Type B pancreatic cell (in vitro differentiated cells): ENCODE measurements around the gene NDRG2. TPM values are rescaled to one million over a fixed set of nuclear protein-coding genes. Genes with fewer than 3 reads are reported as not detected.

Experiments
- DNase-seq: peaks from one replicate; pipeline ENCODE4 v3.0.0; 2021; ENCODE audit warnings: mixed read lengths; ENCODE audit not compliant: unreplicated experiment; ENCODE audit errors: extremely low spot score
- H3K27ac Mint-ChIP-seq: 2 replicates; pipeline ENCODE4 v1.8.0; 2021; ENCODE audit warnings: mild to moderate bottlenecking, mixed read lengths
- H3K27me3 Mint-ChIP-seq: 2 replicates; pipeline ENCODE4 v1.8.0; 2021; ENCODE audit warnings: mixed read lengths
- H3K36me3 Mint-ChIP-seq: 2 replicates; pipeline ENCODE4 v1.8.0; 2021; ENCODE audit warnings: mixed read lengths
- H3K4me1 Mint-ChIP-seq: one replicate; pipeline ENCODE4 v1.8.0; 2021; ENCODE audit warnings: mixed read lengths; ENCODE audit not compliant: unreplicated experiment
- H3K4me3 Mint-ChIP-seq: 2 replicates; pipeline ENCODE4 v1.8.0; 2021; ENCODE audit warnings: mild to moderate bottlenecking, mixed read lengths
- H3K9me3 Mint-ChIP-seq: 2 replicates; pipeline ENCODE4 v1.8.0; 2021; ENCODE audit warnings: mixed read lengths
- total RNA-seq: library from RNA; stranded (reverse); gene quantifications from 2 replicates; pipeline ENCODE4 v1.2.1, GENCODE V29; 2021; ENCODE audit warnings: low replicate concordance
- TF ChIP-seq, protein P1 (sequence below): fragments of 200-600 bp; sonication (generic); conservative IDR thresholded peaks from 2 replicates; pipeline ENCODE4 v1.5.0; 2021; ENCODE audit warnings: antibody characterized with exemption, mild to moderate bottlenecking

Gene NDRG2
- total RNA-seq, 1 donor from 2014 or later, result 150 TPM

GRCh38 chr14:21022686-21023085 is 2.2 kb downstream of the NDRG2 start:
- Mint-ChIP-seq H3K9me3 (no peaks in the 10 kb centered on the region), H3K36me3 (peaks cover 8% of the 10 kb centered on the region), H3K4me1 (peaks cover 26% of the 10 kb centered on the region), H3K27me3 (peaks cover 8% of the 10 kb centered on the region), H3K27ac (peak overlapping the region; percentile 79), H3K4me3 (peak overlapping the region; percentile 92)
- TF ChIP-seq, protein P1, sequence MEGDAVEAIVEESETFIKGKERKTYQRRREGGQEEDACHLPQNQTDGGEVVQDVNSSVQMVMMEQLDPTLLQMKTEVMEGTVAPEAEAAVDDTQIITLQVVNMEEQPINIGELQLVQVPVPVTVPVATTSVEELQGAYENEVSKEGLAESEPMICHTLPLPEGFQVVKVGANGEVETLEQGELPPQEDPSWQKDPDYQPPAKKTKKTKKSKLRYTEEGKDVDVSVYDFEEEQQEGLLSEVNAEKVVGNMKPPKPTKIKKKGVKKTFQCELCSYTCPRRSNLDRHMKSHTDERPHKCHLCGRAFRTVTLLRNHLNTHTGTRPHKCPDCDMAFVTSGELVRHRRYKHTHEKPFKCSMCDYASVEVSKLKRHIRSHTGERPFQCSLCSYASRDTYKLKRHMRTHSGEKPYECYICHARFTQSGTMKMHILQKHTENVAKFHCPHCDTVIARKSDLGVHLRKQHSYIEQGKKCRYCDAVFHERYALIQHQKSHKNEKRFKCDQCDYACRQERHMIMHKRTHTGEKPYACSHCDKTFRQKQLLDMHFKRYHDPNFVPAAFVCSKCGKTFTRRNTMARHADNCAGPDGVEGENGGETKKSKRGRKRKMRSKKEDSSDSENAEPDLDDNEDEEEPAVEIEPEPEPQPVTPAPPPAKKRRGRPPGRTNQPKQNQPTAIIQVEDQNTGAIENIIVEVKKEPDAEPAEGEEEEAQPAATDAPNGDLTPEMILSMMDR, result no peak
- no peak for DNase-seq

DNA sequence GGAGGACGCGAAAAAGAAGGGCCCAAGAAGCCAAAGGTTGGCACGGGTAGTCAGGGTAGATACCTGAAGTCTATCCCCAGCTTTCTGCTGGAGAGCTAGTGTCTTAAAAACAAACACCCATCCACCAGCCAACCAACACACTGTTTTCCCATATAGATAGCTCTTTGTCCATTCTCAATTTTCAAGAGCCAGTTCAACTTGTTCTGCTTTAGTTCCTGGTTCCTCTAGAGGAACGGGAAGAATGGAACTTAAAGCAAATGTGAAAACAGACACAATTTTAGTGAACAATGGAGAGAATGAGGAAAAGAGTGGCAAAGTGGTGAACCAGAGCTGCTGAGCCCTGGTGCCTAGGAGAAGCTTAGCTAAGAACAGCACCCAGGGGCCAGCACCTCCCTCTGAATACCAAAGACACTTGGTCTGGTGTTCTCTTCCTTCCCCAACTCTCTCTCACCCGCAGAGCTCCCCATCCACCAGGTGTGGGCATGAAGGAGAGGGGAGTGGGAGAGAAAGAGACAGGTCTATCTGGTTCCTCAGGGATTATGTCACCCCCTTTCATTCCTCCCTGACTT is 3.8 kb downstream of the NDRG2 start:
- DNase-seq, result no peak
- Mint-ChIP-seq H3K27me3 (peaks cover 8% of the 10 kb centered on the region), H3K27ac (peak overlapping the region; percentile 91), H3K4me1 (peaks cover 16% of the 10 kb centered on the region), H3K9me3 (no peaks in the 10 kb centered on the region), H3K4me3 (peak overlapping the region; percentile 67), H3K36me3 (peaks cover 8% of the 10 kb centered on the region)
- TF ChIP-seq, protein P1, result no peak

GRCh38 chr14:21019366-21019765 is 5.5 kb downstream of the NDRG2 start:
- H3K9me3 Mint-ChIP-seq, result no peaks in the 10 kb centered on the region
- no peak overlapping the region for H3K4me3 Mint-ChIP-seq
- H3K27me3 Mint-ChIP-seq, result peaks cover 10% of the 10 kb centered on the region
- peaks cover 27% of the 10 kb centered on the region for H3K4me1 Mint-ChIP-seq
- TF ChIP-seq, protein P1, result no peak
- peaks cover 8% of the 10 kb centered on the region for H3K36me3 Mint-ChIP-seq
- DNase-seq, result no peak
- H3K27ac Mint-ChIP-seq, result no peak overlapping the region

DNA sequence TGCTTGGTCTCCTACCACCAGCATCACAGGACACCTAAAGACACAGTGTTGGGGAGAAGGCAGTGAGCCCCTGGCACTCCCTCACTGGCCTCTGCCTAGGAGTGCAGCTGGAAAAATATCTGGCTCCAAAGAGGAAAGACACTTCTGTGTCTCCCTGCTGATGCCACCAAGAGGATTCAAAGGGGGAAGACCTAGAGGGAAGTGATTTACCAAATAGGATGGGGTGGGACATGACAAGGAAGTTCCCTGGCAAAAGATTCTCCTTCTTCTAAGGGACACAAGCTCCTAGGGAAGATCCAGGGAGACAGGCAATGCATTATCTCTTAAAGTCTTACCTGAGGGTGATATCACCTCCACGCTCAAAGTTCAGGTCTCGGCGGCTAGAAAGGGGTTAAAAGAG is 6.1 kb downstream of the NDRG2 start:
- peaks cover 21% of the 10 kb centered on the region for H3K4me1 Mint-ChIP-seq
- no peak overlapping the region for H3K27ac Mint-ChIP-seq
- TF ChIP-seq, protein P1, result no peak
- H3K36me3 Mint-ChIP-seq, result peaks cover 8% of the 10 kb centered on the region
- H3K9me3 Mint-ChIP-seq, result no peaks in the 10 kb centered on the region
- peaks cover 5% of the 10 kb centered on the region for H3K27me3 Mint-ChIP-seq
- H3K4me3 Mint-ChIP-seq, result no peak overlapping the region
- DNase-seq, result no peak

- Mint-ChIP-seq H3K4me3 (no peak overlapping the region), H3K27ac (no peak overlapping the region), H3K27me3 (peaks cover 5% of the 10 kb centered on the region), H3K9me3 (no peaks in the 10 kb centered on the region), H3K36me3 (peaks cover 8% of the 10 kb centered on the region), H3K4me1 (peaks cover 21% of the 10 kb centered on the region)
- no peak for DNase-seq
- TF ChIP-seq, protein P1, result no peak
These were observed 6.6 kb downstream of the NDRG2 start for GRCh38 chr14:21018286-21018685.
